ENCODE results near the gene PRRT2. TPM values are rescaled to one million over a fixed set of nuclear protein-coding genes. Genes with fewer than 3 reads are reported as not detected.
"Not testable (repeated sequence)": the region's sequence is repeated elsewhere in the genome, so short reads cannot be mapped to it uniquely, and the experiment has no call there.

The PRRT2 gene
- total and polyA plus RNA-seq, 10 donors, result 0.15 to 2.1 (median 0.65) TPM; not detected in 2

DNA sequence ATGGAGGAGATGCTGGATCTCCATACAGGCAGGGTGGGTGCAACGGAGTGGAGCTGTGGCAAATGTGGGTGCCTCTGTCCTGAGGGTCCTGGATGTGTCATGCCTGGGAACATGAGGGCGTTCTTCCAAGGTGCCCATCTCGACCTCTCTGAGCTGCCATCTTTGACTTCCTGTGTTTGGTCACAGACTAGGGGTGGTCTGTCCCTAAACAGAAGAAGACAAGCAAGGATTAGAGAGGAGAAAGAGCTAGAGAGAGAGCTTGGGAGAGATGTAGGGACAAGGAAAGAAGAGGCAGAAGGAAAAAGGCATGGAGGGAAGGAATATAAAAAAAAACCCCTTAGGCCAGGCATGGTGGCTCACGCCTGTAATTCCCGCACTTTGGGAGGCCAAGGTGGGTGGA, 37.3 kb upstream of the PRRT2 start:
- intact Hi-C loops (cut with DNase I; ENCODE audit: low total_unique reads), result no loop called here

GRCh38 chr16:29775742-29776408, 36.1 kb upstream of the PRRT2 start:
- intact Hi-C loops (cut with DNase I; ENCODE audit: low total_unique reads), result no loop called here
- Histone ChIP-seq H3K4me3 (no peak overlapping the region), H3K9me3 (no peaks in the 10 kb centered on the region), H3K4me1 (peaks cover 0 to 11% (median 0%) of the 10 kb centered on the region in 6 donors), H3K27ac (no peak overlapping the region), H3K36me3 (no peaks in the 10 kb centered on the region), H3K27me3 (replicated peaks in 1 of 7) (no peaks in the 10 kb centered on the region)
- TF ChIP-seq POLR2A (IDR thresholded peaks at IDR 0.05), result no peak
- TF ChIP-seq, protein P1, sequence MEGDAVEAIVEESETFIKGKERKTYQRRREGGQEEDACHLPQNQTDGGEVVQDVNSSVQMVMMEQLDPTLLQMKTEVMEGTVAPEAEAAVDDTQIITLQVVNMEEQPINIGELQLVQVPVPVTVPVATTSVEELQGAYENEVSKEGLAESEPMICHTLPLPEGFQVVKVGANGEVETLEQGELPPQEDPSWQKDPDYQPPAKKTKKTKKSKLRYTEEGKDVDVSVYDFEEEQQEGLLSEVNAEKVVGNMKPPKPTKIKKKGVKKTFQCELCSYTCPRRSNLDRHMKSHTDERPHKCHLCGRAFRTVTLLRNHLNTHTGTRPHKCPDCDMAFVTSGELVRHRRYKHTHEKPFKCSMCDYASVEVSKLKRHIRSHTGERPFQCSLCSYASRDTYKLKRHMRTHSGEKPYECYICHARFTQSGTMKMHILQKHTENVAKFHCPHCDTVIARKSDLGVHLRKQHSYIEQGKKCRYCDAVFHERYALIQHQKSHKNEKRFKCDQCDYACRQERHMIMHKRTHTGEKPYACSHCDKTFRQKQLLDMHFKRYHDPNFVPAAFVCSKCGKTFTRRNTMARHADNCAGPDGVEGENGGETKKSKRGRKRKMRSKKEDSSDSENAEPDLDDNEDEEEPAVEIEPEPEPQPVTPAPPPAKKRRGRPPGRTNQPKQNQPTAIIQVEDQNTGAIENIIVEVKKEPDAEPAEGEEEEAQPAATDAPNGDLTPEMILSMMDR (IDR thresholded peaks at IDR 0.05 in 8 of 11, conservative IDR thresholded peaks at IDR 0.05 in 3 of 11), result no peak
- TF ChIP-seq POLR2AphosphoS5 (IDR thresholded peaks at IDR 0.05), result no peak
- DNase-seq, result no peak
- 64 to 80% (median 76%) methylated on average over 4 of the region's 4 CpGs for WGBS, 5 donors

More for the DNA sequence above, 37.3 kb upstream of the PRRT2 start:
- 78 to 94% (median 87%) methylated on average over 5 of the region's 5 CpGs for WGBS, 5 donors
- Histone ChIP-seq H3K36me3 (no peaks in the 10 kb centered on the region), H3K9me3 (no peaks in the 10 kb centered on the region), H3K27ac (no peak overlapping the region), H3K4me3 (no peak overlapping the region), H3K27me3 (replicated peaks in 1 of 7) (no peaks in the 10 kb centered on the region), H3K4me1 (peaks cover 0 to 16% (median 0%) of the 10 kb centered on the region in 6 donors)
- DNase-seq, result no peak
- TF ChIP-seq POLR2A (IDR thresholded peaks at IDR 0.05) (no peak), POLR2AphosphoS5 (IDR thresholded peaks at IDR 0.05) (no peak)
- TF ChIP-seq, protein P1 (IDR thresholded peaks at IDR 0.05 in 8 of 11, conservative IDR thresholded peaks at IDR 0.05 in 3 of 11), result no peak

GRCh38 chr16:29777576-29778350, 34.2 kb upstream of the PRRT2 start, which contains the start of gene ZG16:
Gene ZG16, plus strand, starts transcription at chr16:29778256. Its CDS starts 1,011 bp downstream, at chr16:29779267.
- Histone ChIP-seq H3K4me3 (no peak within 1 kb of the TSS), H3K36me3 (no peaks in the 10 kb centered on the region), H3K4me1 (no peaks in the 10 kb centered on the region), H3K9me3 (no peaks in the 10 kb centered on the region), H3K27ac (no peak within 1 kb of the TSS), H3K27me3 (replicated peaks in 1 of 7) (no peaks in the 10 kb centered on the region)
- intact Hi-C loops (cut with DNase I; ENCODE audit: low total_unique reads), result no loop called here
- 78 to 89% (median 82%) methylated on average over 9 to 10 of the region's 10 CpGs for WGBS, 5 donors
- no peak for DNase-seq
- no peak for TF ChIP-seq POLR2A (IDR thresholded peaks at IDR 0.05)
- no peak for TF ChIP-seq POLR2AphosphoS5 (IDR thresholded peaks at IDR 0.05)
- TF ChIP-seq, protein P1 (IDR thresholded peaks at IDR 0.05 in 8 of 11, conservative IDR thresholded peaks at IDR 0.05 in 3 of 11), result no peak

GRCh38 chr16:29779474-29779873, 32.5 kb upstream of the PRRT2 start:
- Histone ChIP-seq H3K27me3 (replicated peaks in 1 of 7) (no peaks in the 10 kb centered on the region), H3K9me3 (no peaks in the 10 kb centered on the region), H3K4me3 (no peak overlapping the region), H3K4me1 (peaks cover 0 to under 1% (median 0%) of the 10 kb centered on the region in 6 donors), H3K27ac (no peak overlapping the region), H3K36me3 (no peaks in the 10 kb centered on the region)
- intact Hi-C loops (cut with DNase I; ENCODE audit: low total_unique reads), result no loop called here
- no peak for DNase-seq
- TF ChIP-seq POLR2AphosphoS5 (IDR thresholded peaks at IDR 0.05), result no peak
- no peak for TF ChIP-seq POLR2A (IDR thresholded peaks at IDR 0.05)
- TF ChIP-seq, protein P1 (IDR thresholded peaks at IDR 0.05 in 8 of 11, conservative IDR thresholded peaks at IDR 0.05 in 3 of 11), result no peak
- 79 to 94% (median 86%) methylated on average over 10 of the region's 10 CpGs for WGBS, 5 donors

GRCh38 chr16:29783094-29783953, 28.7 kb upstream of the PRRT2 start:
- H3K4me1 ChIP-seq, result peaks cover 0 to 14% (median 12%) of the 10 kb centered on the region in 6 donors
- H3K36me3 ChIP-seq; intact Hi-C loops (cut with DNase I; ENCODE audit: low total_unique reads); H3K27ac ChIP-seq; H3K9me3 ChIP-seq; H3K27me3 ChIP-seq (replicated peaks in 1 of 7); DNase-seq; H3K4me3 ChIP-seq: not testable (repeated sequence)
- 85 to 89% (median 86%) methylated on average over 13 of the region's 13 CpGs for WGBS, 5 donors

Measured in spleen (tissue), 11 donors.